GM19328 (cell line): Measurements from ENCODE around the gene VKORC1.

Experiments used
- ATAC-seq: cut with Tn5 transposase; IDR thresholded peaks from one replicate; pipeline ENCODE4 v1.9.1; 2021; ENCODE audit warnings: mild to moderate bottlenecking, moderate library complexity; ENCODE audit not compliant: unreplicated experiment

The VKORC1 gene

DNA sequence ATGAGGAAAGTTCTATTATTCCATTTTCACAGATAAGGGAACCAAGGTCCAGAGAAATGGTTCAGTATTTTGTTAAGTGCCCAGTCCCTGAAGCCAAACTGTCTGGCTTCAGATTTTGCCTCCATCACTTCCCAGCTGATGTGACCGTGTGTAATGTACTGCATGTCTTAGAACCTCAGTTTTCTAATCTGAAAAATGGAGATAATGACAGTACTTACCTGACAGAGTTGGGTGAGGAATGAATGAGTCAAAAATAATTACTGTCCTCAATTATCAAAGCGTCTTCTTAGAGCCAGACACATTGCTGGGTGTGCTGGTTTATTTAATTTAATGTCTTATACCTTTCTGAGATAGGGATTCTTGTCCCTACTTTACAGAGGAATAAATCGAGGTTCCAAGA is 27.3 kb downstream of the VKORC1 start:
- ATAC-seq, result no peak

DNA sequence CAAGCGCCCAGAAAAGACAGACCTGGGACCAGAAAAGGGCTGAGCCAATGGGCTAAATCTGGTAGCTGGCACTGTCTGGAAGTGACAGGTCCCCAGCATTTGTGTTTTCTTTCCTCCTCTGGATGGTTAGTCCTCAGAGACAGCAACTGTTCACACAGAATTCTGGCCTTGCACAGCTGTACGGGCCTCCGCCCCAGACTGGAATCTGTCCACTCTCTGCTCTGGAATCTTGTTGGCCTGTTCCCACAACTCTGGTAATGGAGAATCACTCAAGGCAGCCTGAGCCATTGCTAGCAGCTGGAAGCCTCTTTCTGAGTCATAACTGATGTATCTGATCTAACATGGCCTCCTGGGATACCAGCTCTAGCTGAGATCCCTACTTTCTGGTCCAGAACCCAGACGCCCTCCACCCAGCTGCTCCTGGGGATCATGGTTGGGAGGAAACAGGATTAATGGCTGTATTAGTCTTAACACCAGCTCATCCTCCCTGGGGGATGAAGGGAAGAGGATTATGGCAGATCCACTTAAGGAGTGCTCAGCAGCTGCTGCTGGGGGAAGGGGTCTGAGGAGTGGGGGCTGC is 29.6 kb downstream of the VKORC1 start:
- no peak for ATAC-seq

DNA sequence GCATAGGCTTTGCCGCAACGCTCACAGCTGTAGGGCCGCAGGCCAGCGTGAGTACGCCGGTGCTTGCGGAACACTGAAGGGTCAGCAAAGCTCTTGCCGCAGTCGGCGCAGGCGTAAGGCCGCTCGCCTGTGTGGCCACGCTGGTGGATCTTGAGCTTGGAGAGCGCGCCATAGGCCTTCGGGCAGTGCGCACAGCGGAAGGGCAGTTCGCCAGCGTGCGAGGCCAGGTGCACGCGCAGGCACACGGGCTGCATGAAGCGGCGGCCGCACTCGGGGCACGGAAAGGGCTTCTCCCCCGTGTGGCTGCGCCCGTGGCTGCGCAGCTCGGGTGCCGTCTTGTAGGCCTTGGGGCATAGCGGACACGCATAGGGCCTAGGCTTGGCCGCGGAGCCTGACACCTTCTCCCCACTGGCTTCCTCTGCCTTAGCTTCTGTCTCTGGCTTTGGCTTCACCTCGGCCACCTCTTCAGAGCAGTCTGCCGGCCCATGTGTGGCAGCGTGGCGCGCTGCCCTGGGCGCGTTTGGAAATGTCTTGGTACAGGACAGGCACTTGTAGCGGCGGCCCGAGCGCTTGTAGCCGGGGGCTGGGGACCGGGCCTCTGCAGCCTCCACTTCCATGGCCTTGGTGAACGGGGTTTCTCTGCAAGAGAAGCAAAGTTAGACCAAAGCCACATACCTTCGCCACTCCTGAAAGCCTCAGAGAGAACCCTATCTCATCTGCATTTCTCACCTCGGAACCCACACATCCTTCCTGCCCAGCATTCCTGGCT is 30.6 kb downstream of the VKORC1 start:
- ATAC-seq, result no peak

DNA sequence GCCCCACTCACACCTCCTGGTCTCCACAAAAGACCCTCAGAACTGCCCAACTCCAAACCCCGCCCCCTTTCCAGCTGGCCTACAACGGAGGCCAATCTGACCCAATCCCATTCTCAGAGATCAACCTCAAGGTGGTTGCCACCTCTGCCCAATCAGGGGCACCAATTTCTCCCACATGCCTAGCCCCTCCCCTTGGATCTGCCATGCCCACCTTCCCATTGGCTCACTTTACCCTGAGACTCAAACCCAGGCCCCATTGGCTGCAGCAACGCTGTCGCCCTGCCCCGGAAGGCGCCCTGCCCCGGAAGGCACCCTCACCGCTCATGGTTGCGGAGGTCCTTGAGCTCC is 31.1 kb downstream of the VKORC1 start:
- ATAC-seq, result no peak

DNA sequence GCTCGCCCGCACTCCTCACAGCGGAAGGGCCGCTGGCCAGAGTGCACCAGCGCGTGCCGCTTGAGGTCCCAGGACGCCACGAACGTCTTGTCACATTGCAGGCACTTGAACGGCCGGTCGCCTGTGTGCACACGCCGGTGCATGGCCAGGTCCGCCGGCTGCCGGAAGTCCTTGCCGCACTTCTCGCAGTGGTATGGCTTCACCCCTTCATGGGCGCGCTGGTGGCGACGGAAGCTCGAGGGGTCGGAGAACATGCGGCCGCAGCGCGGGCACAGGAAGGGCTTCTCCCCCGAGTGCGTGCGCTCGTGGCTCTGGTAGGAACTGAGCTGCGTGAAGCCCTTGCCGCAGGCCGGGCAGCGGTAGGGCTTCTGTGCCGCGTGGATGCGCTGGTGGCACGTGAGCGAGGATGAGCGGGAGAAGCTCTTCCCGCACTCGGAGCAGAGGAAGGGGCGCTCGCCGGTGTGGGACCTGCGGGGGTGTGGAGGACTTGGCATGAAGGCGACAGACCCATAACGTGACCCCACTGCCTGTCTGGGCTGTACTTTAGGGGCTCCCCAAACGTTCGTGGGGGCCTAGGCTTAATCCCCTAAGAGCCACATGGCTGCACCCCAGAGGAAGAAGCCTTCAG is 32.7 kb downstream of the VKORC1 start:
- no peak for ATAC-seq

DNA sequence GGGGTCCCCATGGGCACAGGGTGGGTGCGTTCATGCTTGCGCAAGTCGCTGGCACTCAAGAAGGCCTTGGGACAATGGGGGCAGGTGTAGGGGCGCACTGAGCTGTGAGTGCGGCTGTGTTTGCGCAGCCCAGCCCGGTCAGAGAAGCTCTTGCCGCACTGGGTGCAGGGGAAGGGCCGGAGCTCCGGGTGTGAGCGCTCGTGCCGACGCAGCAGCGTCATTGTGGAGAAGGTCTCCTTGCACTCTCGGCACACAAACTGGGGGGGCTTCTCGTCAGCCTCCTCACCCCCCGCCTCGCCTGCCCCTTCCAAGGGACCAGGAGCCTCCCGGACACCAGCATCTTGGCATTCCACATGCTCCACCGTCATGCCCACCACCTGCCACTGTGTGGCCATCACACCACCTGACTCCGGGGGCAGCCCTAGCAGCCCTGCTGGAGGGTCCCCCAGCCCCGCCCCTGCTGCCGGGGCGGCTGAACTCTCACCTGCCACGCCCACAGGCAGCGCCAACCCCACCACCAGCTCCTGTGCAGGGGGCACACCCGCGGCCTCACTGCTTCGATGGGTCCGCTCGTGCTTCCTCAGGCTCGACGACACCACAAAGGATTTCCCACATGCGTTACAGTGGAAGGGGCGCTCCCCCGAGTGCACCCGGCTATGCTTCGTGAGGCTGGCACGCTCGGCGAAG is 33.3 kb downstream of the VKORC1 start:
- ATAC-seq, result no peak

DNA sequence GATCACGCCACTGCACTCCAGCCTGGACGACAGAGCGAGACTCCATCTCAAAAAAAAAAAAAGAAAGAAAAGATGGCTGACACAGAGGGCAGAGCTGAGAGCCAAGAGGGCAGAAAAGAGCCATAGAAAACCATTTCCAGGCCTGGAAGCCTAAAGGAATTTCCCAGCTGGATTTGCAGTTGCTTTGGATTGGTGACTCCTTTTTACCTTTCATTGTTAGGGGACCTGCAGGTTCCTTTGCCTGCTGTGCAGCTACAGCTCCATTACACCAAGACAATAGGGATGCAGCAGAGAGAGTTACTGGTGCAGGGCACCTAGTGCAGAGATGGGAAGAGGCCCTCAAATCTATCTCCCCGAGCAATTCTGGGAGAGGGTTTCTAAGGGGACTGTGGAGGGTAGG is 39.0 kb downstream of the VKORC1 start:
- no peak for ATAC-seq

DNA sequence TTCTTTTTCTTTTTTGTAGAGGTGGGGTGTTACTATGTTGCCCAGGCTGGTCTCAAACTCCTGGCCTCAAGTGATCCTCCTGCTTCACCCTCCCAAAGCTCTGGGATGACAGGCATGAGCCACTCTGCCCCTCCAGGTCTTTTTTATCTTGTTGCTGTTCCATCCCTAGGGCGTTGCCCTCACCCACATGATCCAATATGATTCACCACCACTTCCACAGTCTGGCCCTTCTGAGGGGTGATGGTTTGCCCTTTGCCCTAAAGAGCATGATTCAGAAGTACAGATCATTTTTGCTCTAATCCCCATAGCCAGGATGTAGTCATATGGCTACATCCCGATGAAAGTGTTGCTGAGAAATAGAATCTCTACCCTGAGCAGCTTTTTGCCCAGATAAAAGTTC is 42.5 kb downstream of the VKORC1 start:
- ATAC-seq, result no peak

DNA sequence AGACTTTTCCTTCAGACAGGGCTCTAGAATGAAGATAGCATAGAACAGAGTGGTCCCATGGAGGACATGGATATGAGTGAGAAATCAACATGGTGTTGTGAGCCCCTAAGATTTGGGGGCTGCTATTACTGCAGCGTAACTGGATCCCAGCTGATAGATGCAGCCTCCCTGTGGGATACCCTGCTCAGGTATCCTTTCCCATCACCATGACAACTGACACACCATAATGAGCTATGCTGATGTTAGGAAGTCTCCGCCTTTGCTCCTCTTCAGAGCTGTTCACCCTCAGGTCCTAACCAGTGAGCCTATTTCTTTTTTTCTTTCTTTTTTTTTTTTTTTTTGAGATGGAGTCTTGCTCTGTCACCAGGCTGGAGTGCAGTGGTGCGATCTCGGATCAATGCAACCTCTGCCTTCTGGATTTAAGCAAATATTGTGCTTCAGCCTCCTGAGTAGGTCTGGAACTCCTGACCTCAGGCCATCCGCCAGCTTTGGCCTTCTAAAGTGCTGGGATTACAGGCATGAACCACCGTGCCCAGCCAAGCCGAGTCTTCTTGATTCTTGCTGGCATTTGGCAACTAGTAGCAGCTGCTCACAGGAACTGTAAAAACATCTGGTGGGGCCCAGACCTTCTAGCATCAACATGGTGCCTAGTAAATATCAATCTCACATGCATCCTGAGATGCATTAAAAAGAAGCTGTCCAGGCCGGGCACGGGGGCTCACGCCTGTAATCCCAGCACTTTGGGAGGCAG is 44.1 kb downstream of the VKORC1 start:
- no peak for ATAC-seq

DNA sequence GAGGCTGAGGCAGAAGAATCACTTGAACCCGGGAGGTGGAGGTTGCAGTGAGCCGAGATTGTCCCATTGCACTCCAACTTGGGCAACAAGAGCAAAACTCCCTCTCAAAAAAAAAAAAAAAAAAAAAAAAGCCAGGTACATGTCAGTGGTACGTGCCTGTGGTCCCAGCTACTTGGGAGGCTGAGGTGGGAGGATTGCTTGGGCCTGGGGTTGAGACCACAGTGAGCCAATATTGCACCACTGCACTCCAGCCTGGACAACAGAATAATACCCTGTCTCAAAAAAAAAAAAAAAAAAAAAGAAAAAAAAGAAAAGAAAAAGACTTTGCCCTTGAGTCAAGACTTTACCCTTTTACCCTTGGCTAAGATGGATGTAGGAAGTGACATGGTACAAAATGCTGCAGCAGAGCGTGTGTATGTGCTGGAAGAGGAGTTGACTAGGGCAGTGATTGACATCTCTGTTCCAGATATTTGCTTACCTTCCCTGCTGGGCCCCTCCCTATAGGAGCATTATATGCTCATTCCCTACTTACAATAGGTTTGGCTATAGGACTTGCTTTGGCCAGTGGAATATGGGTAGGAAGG is 50.6 kb downstream of the VKORC1 start:
- no peak for ATAC-seq

DNA sequence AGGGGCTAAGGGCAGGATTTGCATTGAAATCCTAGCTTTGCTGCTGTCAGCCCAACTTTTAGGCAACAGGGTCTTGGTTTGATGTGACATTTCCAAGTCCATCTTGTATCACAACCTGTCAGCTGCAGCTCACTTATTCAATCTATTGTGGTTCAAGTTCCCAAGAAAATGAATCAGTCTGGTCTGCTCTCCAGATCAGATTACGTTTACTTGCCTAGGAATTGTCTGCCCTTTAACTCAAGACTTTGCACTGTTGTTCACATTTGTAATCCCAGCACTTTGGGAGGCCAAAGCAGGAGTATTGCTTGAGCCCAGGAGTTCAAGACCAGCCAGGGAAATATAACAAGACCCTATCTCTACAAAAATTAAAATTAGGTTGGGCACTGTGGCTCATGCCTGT is 51.2 kb downstream of the VKORC1 start:
- no peak for ATAC-seq

DNA sequence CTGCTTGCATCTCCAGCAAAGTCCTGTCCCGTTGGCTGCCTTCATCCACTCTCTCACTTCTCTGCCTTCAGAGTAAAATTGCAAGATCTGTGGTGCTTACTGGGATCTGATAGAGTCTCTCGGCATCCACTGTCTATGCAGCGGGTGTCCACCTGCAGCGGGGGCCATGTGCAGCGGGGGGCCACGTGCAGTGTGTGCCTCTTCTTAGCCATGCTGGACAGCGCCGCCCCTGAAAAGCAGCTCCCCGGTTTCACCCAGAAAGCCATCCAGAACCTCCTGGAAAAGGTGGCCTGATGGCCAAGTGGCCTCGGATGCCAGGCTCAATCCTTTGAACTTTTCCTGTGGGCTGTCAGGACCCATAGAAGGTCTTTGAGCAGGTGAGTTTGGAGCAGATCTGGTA is 51.7 kb downstream of the VKORC1 start:
- ATAC-seq, result no peak
